GM23338 (cell line): ENCODE results near the gene FHIT. TPM values are rescaled to one million over a fixed set of nuclear protein-coding genes. Genes with fewer than 3 reads are reported as not detected.

Experiments used
- ATAC-seq: fragments of 200-7000 bp; cut with Tn5 transposase; 3 replicates; pipeline ENCODE4 v1.9.1; 2020
- DNase-seq: peaks from one replicate; pipeline ENCODE4 v3.0.0-alpha.2; 2015; ENCODE audit warnings: low spot score
- H2AFZ ChIP-seq: fragments of 200-600 bp; sonication (generic); 2 replicates; pipeline ENCODE4 v1.8.0; 2016; ENCODE audit warnings: antibody characterized with exemption, mild to moderate bottlenecking, moderate library complexity
- H3F3A ChIP-seq: fragments of 200-600 bp; sonication (generic); replicated peaks from 2 replicates; pipeline ENCODE4 v1.8.0; 2017; ENCODE audit warnings: antibody characterized with exemption, mixed run types, low read depth
- H3K27ac ChIP-seq: fragments of 200-600 bp; sonication (generic); 2 replicates; pipeline ENCODE4 v1.6.1; 2016; ENCODE audit warnings: low read depth
- H3K27me3 ChIP-seq: fragments of 200-600 bp; sonication (generic); 2 replicates; pipeline ENCODE4 v1.8.0; 2016; ENCODE audit warnings: mild to moderate bottlenecking, mixed run types, moderate library complexity; ENCODE audit not compliant: insufficient read depth
- H3K36me3 ChIP-seq: fragments of 200-600 bp; sonication (generic); 2 replicates; pipeline ENCODE4 v1.8.0; 2016; ENCODE audit warnings: mild to moderate bottlenecking; ENCODE audit not compliant: insufficient read depth
- H3K4me1 ChIP-seq: fragments of 200-600 bp; sonication (generic); 2 replicates; pipeline ENCODE4 v1.8.0; 2016; ENCODE audit warnings: mild to moderate bottlenecking, moderate library complexity; ENCODE audit not compliant: insufficient read depth
- H3K4me2 ChIP-seq: fragments of 200-600 bp; sonication (generic); 2 replicates; pipeline ENCODE4 v1.7.1; 2017; ENCODE audit warnings: mixed run types
- H3K4me3 ChIP-seq: fragments of 200-600 bp; sonication (generic); 2 replicates; pipeline ENCODE4 v1.6.1; 2016; ENCODE audit warnings: mixed run types
- H3K79me2 ChIP-seq: fragments of 200-600 bp; sonication (generic); replicated peaks from 2 replicates; pipeline ENCODE4 v1.8.0; 2017; ENCODE audit warnings: mild to moderate bottlenecking; ENCODE audit not compliant: insufficient read depth
- H3K9me2 ChIP-seq: fragments of 200-600 bp; sonication (generic); 2 replicates; pipeline ENCODE4 v1.8.0; 2017; ENCODE audit not compliant: insufficient read depth
- H4K20me1 ChIP-seq: fragments of 200-600 bp; sonication (generic); replicated peaks from 2 replicates; pipeline ENCODE4 v1.8.0; 2017; ENCODE audit warnings: mild to moderate bottlenecking; ENCODE audit not compliant: insufficient read depth
- H3K27ac Mint-ChIP-seq: 2 replicates; pipeline ENCODE4 v1.8.0; 2020; ENCODE audit warnings: inconsistent platforms, mild to moderate bottlenecking, moderate library complexity, mixed read lengths
- H3K27me3 Mint-ChIP-seq: 3 replicates; pipeline ENCODE4 v1.8.0; 2022; ENCODE audit warnings: low read depth, mild to moderate bottlenecking, moderate library complexity, mixed read lengths, inconsistent platforms; ENCODE audit not compliant: insufficient read depth, poor library complexity
- H3K36me3 Mint-ChIP-seq: 3 replicates; pipeline ENCODE4 v1.8.0; 2021; ENCODE audit warnings: low read depth, mild to moderate bottlenecking, inconsistent platforms, moderate library complexity, mixed read lengths
- H3K4me1 Mint-ChIP-seq: 3 replicates; pipeline ENCODE4 v1.8.0; 2020; ENCODE audit warnings: mild to moderate bottlenecking, inconsistent platforms, mixed read lengths
- H3K4me3 Mint-ChIP-seq: 3 replicates; pipeline ENCODE4 v1.8.0; 2021; ENCODE audit warnings: moderate library complexity, mild to moderate bottlenecking, inconsistent platforms, mixed read lengths
- H3K9me3 Mint-ChIP-seq: 3 replicates; pipeline ENCODE4 v1.8.0; 2020; ENCODE audit warnings: moderate library complexity, mild to moderate bottlenecking, inconsistent platforms, mixed read lengths
- CREB1 ChIP-seq: fragments of 250-450 bp; sonication (Bioruptor Pico); IDR thresholded peaks from 2 replicates; pipeline ENCODE4 v1.5.0; 2020; ENCODE audit warnings: low read depth, mild to moderate bottlenecking, moderate library complexity
- CTCF ChIP-seq, 2 experiments: fragments of 200-600 bp in 1 of 2; sonication (generic) in 1 of 2; conservative IDR thresholded peaks; 2 replicates each; pipeline versions ENCODE4 v1.5.1 to v1.6.1; 2016 to 2017; ENCODE audit warnings: antibody characterized with exemption in 2 of 2, low read depth in 2 of 2, mild to moderate bottlenecking in 2 of 2, moderate library complexity in 1 of 2
- ETS1 ChIP-seq: IDR thresholded peaks from 2 replicates; pipeline ENCODE4 v1.6.1; 2016; ENCODE audit warnings: antibody characterized with exemption
- EZH2 ChIP-seq: fragments of 200-600 bp; sonication (generic); IDR thresholded peaks from one replicate; pipeline ENCODE4 v1.8.0; 2017; ENCODE audit warnings: antibody characterized with exemption, mild to moderate bottlenecking, low read depth; ENCODE audit not compliant: unreplicated experiment
- EZH2phosphoT487 ChIP-seq: fragments of 200-600 bp; sonication (generic); IDR thresholded peaks from one replicate; pipeline ENCODE4 v1.8.1; 2018; ENCODE audit warnings: antibody characterized with exemption; ENCODE audit not compliant: unreplicated experiment
- JUNB ChIP-seq: IDR thresholded peaks from one replicate; pipeline ENCODE4 v1.6.1; 2016; ENCODE audit warnings: antibody characterized with exemption; ENCODE audit not compliant: unreplicated experiment
- NANOG ChIP-seq: IDR thresholded peaks from 2 replicates; pipeline ENCODE4 v1.6.1; 2016; ENCODE audit warnings: antibody characterized with exemption, borderline replicate concordance
- POLR2AphosphoS5 ChIP-seq: IDR thresholded peaks from 2 replicates; pipeline ENCODE4 v1.6.1; 2016; ENCODE audit warnings: antibody characterized with exemption, low read depth
- STAT1 ChIP-seq: IDR thresholded peaks from one replicate; pipeline ENCODE4 v1.6.1; 2016; ENCODE audit warnings: antibody characterized with exemption; ENCODE audit not compliant: unreplicated experiment
- ZNF114 ChIP-seq: fragments of 250-450 bp; sonication (Bioruptor Pico); IDR thresholded peaks from 2 replicates; pipeline ENCODE4 v1.5.0; 2020; ENCODE audit warnings: mild to moderate bottlenecking, moderate library complexity
- ZNF331 ChIP-seq: fragments of 250-450 bp; sonication (Bioruptor Pico); IDR thresholded peaks from 2 replicates; pipeline ENCODE4 v1.5.0; 2020; ENCODE audit warnings: low read depth, mild to moderate bottlenecking, moderate library complexity
- ZNF462 ChIP-seq: fragments of 250-450 bp; sonication (Bioruptor Pico); IDR thresholded peaks from 2 replicates; pipeline ENCODE4 v1.5.0; 2020; ENCODE audit warnings: mild to moderate bottlenecking, moderate library complexity
- polyA plus RNA-seq: library from polyadenylated mRNA; unstranded; fragments of >200 nt; fragmentation: Nextera tagmentation; extraction: Ambion mirVana; gene quantifications from 2 replicates; pipeline ENCODE4 v1.2.1, GENCODE V29; 2016
- total RNA-seq: library from RNA; depleted of rRNA; stranded (reverse); fragments of >200 nt; shearing (Covaris generic); gene quantifications from 2 replicates; pipeline ENCODE4 v1.2.3, GENCODE V29; 2014
- TF ChIP-seq, protein P1 (sequence below): IDR thresholded peaks from one replicate; pipeline ENCODE4 v1.6.1; 2018; ENCODE audit warnings: antibody characterized with exemption; ENCODE audit not compliant: unreplicated experiment

The FHIT gene
- total and polyA plus RNA-seq, 2 experiments from 2014 or later, result 3.0 to 8.3 TPM

- Histone ChIP-seq H3K9me2 (no peaks in the 10 kb centered on the region), H3K27ac (peak overlapping the region; percentile 3; the same call in 1 of the 2 replicates), H3K79me2 (no peaks in the 10 kb centered on the region), H3K36me3 (no peaks in the 10 kb centered on the region; the same call in 1 of the 2 replicates), H3K27me3 (no peaks in the 10 kb centered on the region), H3K4me2 (peak overlapping the region; percentile 26), H2AFZ (no peak overlapping the region), H3K4me1 (peaks cover 30% of the 10 kb centered on the region), H4K20me1 (no peaks in the 10 kb centered on the region), H3K4me3 (no peak overlapping the region), H3F3A (no peaks in the 10 kb centered on the region)
- peaks cover 8% of the 10 kb centered on the region; the same call in 2 of the 3 replicates for H3K36me3 Mint-ChIP-seq
- H3K27ac Mint-ChIP-seq, result peak overlapping the region; percentile 58; the same call in 1 of the 2 replicates
- peaks cover 9% of the 10 kb centered on the region; the same call in 2 of the 3 replicates for H3K9me3 Mint-ChIP-seq
- no peak for TF ChIP-seq EZH2phosphoT487
- TF ChIP-seq STAT1, result no peak
- TF ChIP-seq POLR2AphosphoS5, result no peak
- TF ChIP-seq CTCF (conservative IDR thresholded peaks at IDR 0.05; ENCODE audit: low read depth in 2 of 2), result no peak
- no peak for TF ChIP-seq ZNF114 (CRISPR knock-in tag)
- no peak for TF ChIP-seq ZNF462 (CRISPR knock-in tag)
- no peak for TF ChIP-seq EZH2
- no peak for TF ChIP-seq CREB1 (CRISPR knock-in tag)
- no peak for TF ChIP-seq JUNB
- TF ChIP-seq ETS1, result no peak
- TF ChIP-seq, protein P1, sequence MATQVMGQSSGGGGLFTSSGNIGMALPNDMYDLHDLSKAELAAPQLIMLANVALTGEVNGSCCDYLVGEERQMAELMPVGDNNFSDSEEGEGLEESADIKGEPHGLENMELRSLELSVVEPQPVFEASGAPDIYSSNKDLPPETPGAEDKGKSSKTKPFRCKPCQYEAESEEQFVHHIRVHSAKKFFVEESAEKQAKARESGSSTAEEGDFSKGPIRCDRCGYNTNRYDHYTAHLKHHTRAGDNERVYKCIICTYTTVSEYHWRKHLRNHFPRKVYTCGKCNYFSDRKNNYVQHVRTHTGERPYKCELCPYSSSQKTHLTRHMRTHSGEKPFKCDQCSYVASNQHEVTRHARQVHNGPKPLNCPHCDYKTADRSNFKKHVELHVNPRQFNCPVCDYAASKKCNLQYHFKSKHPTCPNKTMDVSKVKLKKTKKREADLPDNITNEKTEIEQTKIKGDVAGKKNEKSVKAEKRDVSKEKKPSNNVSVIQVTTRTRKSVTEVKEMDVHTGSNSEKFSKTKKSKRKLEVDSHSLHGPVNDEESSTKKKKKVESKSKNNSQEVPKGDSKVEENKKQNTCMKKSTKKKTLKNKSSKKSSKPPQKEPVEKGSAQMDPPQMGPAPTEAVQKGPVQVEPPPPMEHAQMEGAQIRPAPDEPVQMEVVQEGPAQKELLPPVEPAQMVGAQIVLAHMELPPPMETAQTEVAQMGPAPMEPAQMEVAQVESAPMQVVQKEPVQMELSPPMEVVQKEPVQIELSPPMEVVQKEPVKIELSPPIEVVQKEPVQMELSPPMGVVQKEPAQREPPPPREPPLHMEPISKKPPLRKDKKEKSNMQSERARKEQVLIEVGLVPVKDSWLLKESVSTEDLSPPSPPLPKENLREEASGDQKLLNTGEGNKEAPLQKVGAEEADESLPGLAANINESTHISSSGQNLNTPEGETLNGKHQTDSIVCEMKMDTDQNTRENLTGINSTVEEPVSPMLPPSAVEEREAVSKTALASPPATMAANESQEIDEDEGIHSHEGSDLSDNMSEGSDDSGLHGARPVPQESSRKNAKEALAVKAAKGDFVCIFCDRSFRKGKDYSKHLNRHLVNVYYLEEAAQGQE, result no peak
- no peak for TF ChIP-seq ZNF331 (CRISPR knock-in tag)
- no peak for TF ChIP-seq NANOG
- ATAC-seq (no peak), DNase-seq (peak; percentile 29)
- peaks cover 23% of the 10 kb centered on the region for H3K4me1 Mint-ChIP-seq
- H3K27me3 Mint-ChIP-seq, result peaks cover 1% of the 10 kb centered on the region
- no peak overlapping the region for H3K4me3 Mint-ChIP-seq
These were observed 553.1 kb downstream of the FHIT start for GRCh38 chr3:60698117-60698516.
